Measurements from ENCODE around the gene KLHL10.

KLHL10 gene

GRCh38 chr17:41837761-41838538 lies at the start of gene KLHL10:
KLHL10 (plus strand) TSS chr17:41837825; CDS start chr17:41837933, 108 bp downstream.
- DNase-seq: no peak

GRCh38 chr17:41792845-41793783 lies 44.5 kb upstream of the KLHL10 start:
- peak; percentile 45 for DNase-seq

GRCh38 chr17:41793784-41794539 lies 43.7 kb upstream of the KLHL10 start:
- no peak for DNase-seq

- DNase-seq: no peak
These were observed 43.1 kb upstream of the KLHL10 start for GRCh38 chr17:41794540-41794975.

- no peak for DNase-seq
These were observed 41.3 kb upstream of the KLHL10 start for GRCh38 chr17:41796121-41796895.

- no peak for DNase-seq
These were observed 40.2 kb upstream of the KLHL10 start for GRCh38 chr17:41797377-41797776.

GRCh38 chr17:41799366-41799765 lies 38.3 kb upstream of the KLHL10 start:
- no peak for DNase-seq

GRCh38 chr17:41800601-41801373 lies 36.8 kb upstream of the KLHL10 start:
- DNase-seq: peak; percentile 95

GRCh38 chr17:41801374-41802271 lies 36.0 kb upstream of the KLHL10 start:
- DNase-seq: peak; percentile 92

GRCh38 chr17:41803049-41804020 lies 34.3 kb upstream of the KLHL10 start:
- no peak for DNase-seq

- no peak for DNase-seq
These were observed 30.8 kb upstream of the KLHL10 start for GRCh38 chr17:41806685-41807445.

GRCh38 chr17:41810659-41811548 lies 26.7 kb upstream of the KLHL10 start:
- DNase-seq: no peak

GRCh38 chr17:41811549-41812380 lies 25.9 kb upstream of the KLHL10 start, which contains the start of gene P3H4:
P3H4 (minus strand) TSS chr17:41811949; CDS start chr17:41811915, 34 bp downstream.
- DNase-seq: peak; percentile 89

- DNase-seq: peak; percentile 92
These were observed 25.1 kb upstream of the KLHL10 start, which contains the start of gene FKBP10 for GRCh38 chr17:41812381-41813151. FKBP10 (plus strand) TSS chr17:41813004; CDS start chr17:41813035, 31 bp downstream.

- peak; percentile 27 for DNase-seq
These were observed 24.4 kb upstream of the KLHL10 start for GRCh38 chr17:41813152-41813680.
